Measurements from ENCODE around the gene NET1. TPM values are rescaled to one million over a fixed set of nuclear protein-coding genes. Genes with fewer than 3 reads are reported as not detected.
"Not testable (repeated sequence)": the region's sequence is repeated elsewhere in the genome, so short reads cannot be mapped to it uniquely, and the experiment has no call there.

NET1 gene
- total and polyA plus RNA-seq, 10 donors: 4.6 to 19.5 (median 11.1) TPM

GRCh38 chr10:5373891-5374611, 38.3 kb upstream of the NET1 start:
- intact Hi-C loops (cut with DNase I; ENCODE audit: low total_unique reads): no loop called here
- H3K4me1 ChIP-seq: no peaks in the 10 kb centered on the region
- no peak for TF ChIP-seq POLR2A (IDR thresholded peaks at IDR 0.05)
- TF ChIP-seq, protein P1, sequence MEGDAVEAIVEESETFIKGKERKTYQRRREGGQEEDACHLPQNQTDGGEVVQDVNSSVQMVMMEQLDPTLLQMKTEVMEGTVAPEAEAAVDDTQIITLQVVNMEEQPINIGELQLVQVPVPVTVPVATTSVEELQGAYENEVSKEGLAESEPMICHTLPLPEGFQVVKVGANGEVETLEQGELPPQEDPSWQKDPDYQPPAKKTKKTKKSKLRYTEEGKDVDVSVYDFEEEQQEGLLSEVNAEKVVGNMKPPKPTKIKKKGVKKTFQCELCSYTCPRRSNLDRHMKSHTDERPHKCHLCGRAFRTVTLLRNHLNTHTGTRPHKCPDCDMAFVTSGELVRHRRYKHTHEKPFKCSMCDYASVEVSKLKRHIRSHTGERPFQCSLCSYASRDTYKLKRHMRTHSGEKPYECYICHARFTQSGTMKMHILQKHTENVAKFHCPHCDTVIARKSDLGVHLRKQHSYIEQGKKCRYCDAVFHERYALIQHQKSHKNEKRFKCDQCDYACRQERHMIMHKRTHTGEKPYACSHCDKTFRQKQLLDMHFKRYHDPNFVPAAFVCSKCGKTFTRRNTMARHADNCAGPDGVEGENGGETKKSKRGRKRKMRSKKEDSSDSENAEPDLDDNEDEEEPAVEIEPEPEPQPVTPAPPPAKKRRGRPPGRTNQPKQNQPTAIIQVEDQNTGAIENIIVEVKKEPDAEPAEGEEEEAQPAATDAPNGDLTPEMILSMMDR (IDR thresholded peaks at IDR 0.05 in 8 of 11, conservative IDR thresholded peaks at IDR 0.05 in 3 of 11): no peak
- TF ChIP-seq POLR2AphosphoS5 (IDR thresholded peaks at IDR 0.05): no peak
- H3K27ac ChIP-seq: no peak overlapping the region
- 84 to 93% (median 91%) methylated on average over 15 to 21 of the region's 22 CpGs for whole genome bisulfite sequencing, 5 donors
- no peaks in the 10 kb centered on the region for H3K36me3 ChIP-seq
- H3K27me3 ChIP-seq (replicated peaks in 1 of 7): peaks cover 0 to 10% (median 0%) of the 10 kb centered on the region in 7 donors
- H3K9me3 ChIP-seq: peaks cover 0 to 3% (median 0%) of the 10 kb centered on the region in 8 donors
- no peak overlapping the region for H3K4me3 ChIP-seq
- DNase-seq: no peak

GRCh38 chr10:5376450-5376849, 35.9 kb upstream of the NET1 start:
- DNase-seq: no peak
- H3K9me3 ChIP-seq: peaks cover 0 to 7% (median 0%) of the 10 kb centered on the region in 8 donors
- TF ChIP-seq, protein P1 (IDR thresholded peaks at IDR 0.05 in 8 of 11, conservative IDR thresholded peaks at IDR 0.05 in 3 of 11): no peak
- TF ChIP-seq POLR2A (IDR thresholded peaks at IDR 0.05) (no peak), POLR2AphosphoS5 (IDR thresholded peaks at IDR 0.05) (no peak)
- H3K27ac ChIP-seq: no peak overlapping the region
- H3K4me1 ChIP-seq: no peaks in the 10 kb centered on the region
- 73 to 88% (median 83%) methylated on average over 4 of the region's 4 CpGs for WGBS, 5 donors
- intact Hi-C loops (cut with DNase I; ENCODE audit: low total_unique reads): no loop called here
- peaks cover 0 to 10% (median 0%) of the 10 kb centered on the region in 7 donors for H3K27me3 ChIP-seq (replicated peaks in 1 of 7)
- no peaks in the 10 kb centered on the region for H3K36me3 ChIP-seq
- H3K4me3 ChIP-seq: no peak overlapping the region

DNA sequence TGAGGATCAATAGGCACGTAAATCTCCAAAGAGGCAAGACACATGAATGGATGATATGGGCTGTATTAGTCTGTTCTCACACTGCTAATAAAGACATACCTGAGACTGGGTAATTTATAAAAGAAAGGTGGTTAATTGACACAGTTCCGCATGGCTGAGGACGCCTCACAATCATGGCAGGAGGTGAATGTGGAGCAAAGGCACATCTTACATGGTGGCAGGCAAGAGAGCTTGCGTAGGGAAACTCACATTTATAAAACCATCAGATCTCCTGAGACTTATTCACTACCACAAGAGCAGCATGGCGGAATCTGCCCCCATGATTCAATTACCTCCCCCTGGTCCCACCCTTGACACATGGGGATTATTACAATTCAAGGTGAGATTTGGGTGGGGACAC, 33.2 kb upstream of the NET1 start:
- H3K9me3 ChIP-seq; DNase-seq; H3K27me3 ChIP-seq (replicated peaks in 1 of 7); H3K27ac ChIP-seq; intact Hi-C loops (cut with DNase I; ENCODE audit: low total_unique reads); H3K4me3 ChIP-seq; H3K4me1 ChIP-seq; H3K36me3 ChIP-seq: not testable (repeated sequence)
- 91 to 97% (median 95%) methylated on average over 5 of the region's 5 CpGs for WGBS, 5 donors

- intact Hi-C loops (cut with DNase I; ENCODE audit: low total_unique reads): loop anchor here (10.0 kb wide), 1 partner anchor 536 kb away; no protein-coding TSS in a partner anchor
- not testable (repeated sequence) for H3K27me3 ChIP-seq (replicated peaks in 1 of 7); H3K4me3 ChIP-seq; H3K36me3 ChIP-seq; H3K4me1 ChIP-seq; DNase-seq; H3K27ac ChIP-seq; H3K9me3 ChIP-seq
- 88 to 95% (median 91%) methylated on average over 12 of the region's 12 CpGs for WGBS, 5 donors
These were observed 32.0 kb upstream of the NET1 start for GRCh38 chr10:5380395-5380794.

DNA sequence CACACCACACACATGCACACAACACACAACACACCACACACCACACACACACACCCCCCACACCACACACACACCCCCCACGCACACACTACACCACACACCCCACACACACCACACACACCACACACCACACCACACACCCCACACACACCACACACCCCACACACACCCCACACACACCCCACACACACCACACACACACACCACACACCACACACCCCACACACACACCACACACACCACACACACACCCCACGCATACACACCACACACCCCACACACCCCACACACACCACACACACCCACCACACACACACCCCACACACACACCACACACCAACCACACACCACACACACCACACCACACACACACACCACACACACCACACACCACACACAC, 31.2 kb upstream of the NET1 start:
- no peak for TF ChIP-seq POLR2AphosphoS5 (IDR thresholded peaks at IDR 0.05)
- TF ChIP-seq, protein P1 (IDR thresholded peaks at IDR 0.05 in 8 of 11, conservative IDR thresholded peaks at IDR 0.05 in 3 of 11): no peak
- TF ChIP-seq POLR2A (IDR thresholded peaks at IDR 0.05): no peak
- Histone ChIP-seq H3K4me3 (no peak overlapping the region), H3K4me1 (no peaks in the 10 kb centered on the region), H3K36me3 (no peaks in the 10 kb centered on the region), H3K27ac (no peak overlapping the region), H3K27me3 (replicated peaks in 1 of 7) (no peaks in the 10 kb centered on the region), H3K9me3 (peaks cover 0 to 7% (median 0%) of the 10 kb centered on the region in 8 donors)
- DNase-seq: no peak
- WGBS, 5 donors: 87 to 100% (median 95%) methylated on average over 2 of the region's 2 CpGs
- intact Hi-C loops (cut with DNase I; ENCODE audit: low total_unique reads): loop anchor here (10.0 kb wide), 1 partner anchor 536 kb away; no protein-coding TSS in a partner anchor
